ENCODE results near the gene CCDC18.
"Not testable (repeated sequence)": the region's sequence is repeated elsewhere in the genome, so short reads cannot be mapped to it uniquely, and the experiment has no call there.

The CCDC18 gene

GRCh38 chr1:93180723-93181613, at the start of gene CCDC18:
Gene CCDC18 (plus strand): TSS chr1:93180724. CDS start chr1:93183362, 2,638 bp downstream.
- DNase-seq (ENCODE audit: low read depth), result no peak

GRCh38 chr1:93132638-93133037, 47.9 kb upstream of the CCDC18 start:
- no peak for DNase-seq (ENCODE audit: low read depth)

- DNase-seq (ENCODE audit: low read depth), result no peak
Observed at GRCh38 chr1:93136445-93136844, 44.1 kb upstream of the CCDC18 start.

GRCh38 chr1:93137604-93138292, 42.8 kb upstream of the CCDC18 start:
- DNase-seq (ENCODE audit: low read depth), result no peak

- peak; percentile 16 for DNase-seq (ENCODE audit: low read depth)
Observed at GRCh38 chr1:93140106-93140505, 40.4 kb upstream of the CCDC18 start.

GRCh38 chr1:93142161-93142560, 38.4 kb upstream of the CCDC18 start:
- DNase-seq (ENCODE audit: low read depth), result no peak

GRCh38 chr1:93143136-93143535, 37.4 kb upstream of the CCDC18 start:
- no peak for DNase-seq (ENCODE audit: low read depth)

- DNase-seq (ENCODE audit: low read depth), result no peak
Observed at GRCh38 chr1:93143769-93144168, 36.8 kb upstream of the CCDC18 start.

- DNase-seq (ENCODE audit: low read depth), result peak; percentile 46
Observed at GRCh38 chr1:93148001-93148400, 32.5 kb upstream of the CCDC18 start.

GRCh38 chr1:93150729-93151128, 29.8 kb upstream of the CCDC18 start:
- no peak for DNase-seq (ENCODE audit: low read depth)

- no peak for DNase-seq (ENCODE audit: low read depth)
Observed at GRCh38 chr1:93151474-93151873, 29.1 kb upstream of the CCDC18 start.

GRCh38 chr1:93152835-93153234, 27.7 kb upstream of the CCDC18 start:
- no peak for DNase-seq (ENCODE audit: low read depth)

GRCh38 chr1:93154898-93155297, 25.6 kb upstream of the CCDC18 start:
- DNase-seq (ENCODE audit: low read depth), result no peak

- no peak for DNase-seq (ENCODE audit: low read depth)
Observed at GRCh38 chr1:93155335-93155734, 25.2 kb upstream of the CCDC18 start.

GRCh38 chr1:93159337-93159736, 21.2 kb upstream of the CCDC18 start:
- no peak for DNase-seq (ENCODE audit: low read depth)

- DNase-seq (ENCODE audit: low read depth), result not testable (repeated sequence)
Observed at GRCh38 chr1:93163314-93163713, 17.2 kb upstream of the CCDC18 start.

- DNase-seq (ENCODE audit: low read depth), result no peak
Observed at GRCh38 chr1:93164816-93165215, 15.7 kb upstream of the CCDC18 start.

GRCh38 chr1:93165895-93166294, 14.6 kb upstream of the CCDC18 start:
- not testable (repeated sequence) for DNase-seq (ENCODE audit: low read depth)

GRCh38 chr1:93167006-93167405, 13.5 kb upstream of the CCDC18 start:
- DNase-seq (ENCODE audit: low read depth), result no peak

GRCh38 chr1:93170141-93170678, 10.3 kb upstream of the CCDC18 start:
- DNase-seq (ENCODE audit: low read depth), result not testable (repeated sequence)

- peak; percentile 40 for DNase-seq (ENCODE audit: low read depth)
Observed at GRCh38 chr1:93171549-93172034, 8.9 kb upstream of the CCDC18 start.

GRCh38 chr1:93172778-93173177, 7.7 kb upstream of the CCDC18 start:
- no peak for DNase-seq (ENCODE audit: low read depth)

GRCh38 chr1:93174638-93175037, 5.9 kb upstream of the CCDC18 start:
- DNase-seq (ENCODE audit: low read depth), result not testable (repeated sequence)

Data from fibroblast of gingiva (primary cell).